ENCODE measurements around the gene RXRA. TPM values are rescaled to one million over a fixed set of nuclear protein-coding genes. Genes with fewer than 3 reads are reported as not detected.

RXRA gene
- total RNA-seq, 6 experiments from 2014 or later, result 105 to 165 (median 131) TPM

DNA sequence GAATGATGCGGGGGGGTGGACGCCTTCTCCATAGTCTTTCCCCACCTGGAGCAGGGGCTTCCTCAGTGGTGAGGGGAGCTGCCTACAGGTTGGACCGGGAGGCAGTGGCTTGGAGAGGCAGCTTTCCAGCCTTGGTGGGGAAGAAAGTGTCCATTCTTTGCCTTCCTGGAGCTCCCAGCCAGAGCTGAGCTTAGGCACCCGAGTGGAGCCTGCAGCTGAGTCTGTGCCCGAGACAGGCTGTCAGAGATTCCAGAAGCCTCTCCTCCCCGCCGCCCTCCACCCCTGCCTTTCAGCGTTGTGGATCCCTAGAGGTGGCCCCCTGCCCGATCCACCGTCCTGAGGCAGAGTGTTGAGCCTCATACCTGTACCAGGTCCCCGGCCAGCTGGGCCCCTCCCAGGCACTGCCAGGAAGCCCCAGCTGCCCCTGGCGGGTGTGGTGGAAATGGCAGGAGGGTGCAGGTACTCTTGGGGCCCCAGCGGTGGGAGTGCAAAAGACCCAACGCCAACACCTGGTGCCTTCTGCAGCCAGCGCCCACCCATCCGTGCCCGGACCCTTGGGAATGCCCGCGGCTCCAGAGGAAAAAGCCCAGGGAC, 112.0 kb downstream of the RXRA start:
- Histone ChIP-seq H3K36me3 (peaks cover 0 to 28% (median 10%) of the 10 kb centered on the region in 4 donors), H3K27ac (peak overlapping the region in 2 of 3 donors; percentile 73 to 93), H3K4me1 (peaks cover 0 to 82% (median 32%) of the 10 kb centered on the region in 4 donors), H3K9me3 (no peaks in the 10 kb centered on the region), H3K4me3 (no peak overlapping the region), H3K27me3 (no peaks in the 10 kb centered on the region)
- ATAC-seq (no peak), DNase-seq (peak in 1 of 3 donors; percentile 68)
- peak in 3 of 4 donors; percentile 18 to 33 (median 22) for TF ChIP-seq CTCF (IDR thresholded peaks at IDR 0.05)
- no peak for TF ChIP-seq POLR2A (IDR thresholded peaks at IDR 0.05)
- 38% methylated on average over 4 of the region's 19 CpGs for whole genome bisulfite sequencing (ENCODE audit: insufficient coverage, low coverage, low lambda C conversion rate, missing lambda C conversion rate)
- intact Hi-C loops (cut with DNase I), result loop anchor here in 1 of 2 donors (10.0 kb wide), 2 partner anchors 53 to 93 kb away; no protein-coding TSS in a partner anchor

- H3K9me3 ChIP-seq, result no peaks in the 10 kb centered on the region
- peak; percentile 65 to 86 (median 83) for DNase-seq
- H3K4me1 ChIP-seq, result peaks cover 0 to 79% (median 31%) of the 10 kb centered on the region in 4 donors
- peak overlapping the region in 2 of 3 donors; percentile 59 to 73 for H3K27ac ChIP-seq
- intact Hi-C loops (cut with DNase I), result loop anchor here in 1 of 2 donors (10.0 kb wide), 2 partner anchors 55 to 95 kb away; no protein-coding TSS in a partner anchor
- no peak overlapping the region for H3K4me3 ChIP-seq
- peaks cover 0 to 21% (median 6%) of the 10 kb centered on the region in 4 donors for H3K36me3 ChIP-seq
- ATAC-seq, result peak; percentile 4 to 33 (median 12)
- no peaks in the 10 kb centered on the region for H3K27me3 ChIP-seq
- TF ChIP-seq CTCF (IDR thresholded peaks at IDR 0.05) (peak in 1 of 4 donors; percentile 9), POLR2A (IDR thresholded peaks at IDR 0.05) (no peak)
- 0% methylated on average over 1 of the region's 23 CpGs for WGBS (ENCODE audit: insufficient coverage, low coverage, low lambda C conversion rate, missing lambda C conversion rate)
Observed at GRCh38 chr9:134439368-134439784, 113.1 kb downstream of the RXRA start.

- H3K27me3 ChIP-seq, result no peaks in the 10 kb centered on the region
- WGBS (ENCODE audit: insufficient coverage, low coverage, low lambda C conversion rate, missing lambda C conversion rate), result no CpG with 5 or more reads among the region's 16 CpGs
- peaks cover 0 to 15% (median 6%) of the 10 kb centered on the region in 4 donors for H3K36me3 ChIP-seq
- DNase-seq, result no peak
- no peaks in the 10 kb centered on the region for H3K9me3 ChIP-seq
- H3K27ac ChIP-seq, result peak overlapping the region in 2 of 3 donors; percentile 33 to 50
- no peak overlapping the region for H3K4me3 ChIP-seq
- ATAC-seq, result peak in 3 of 4 donors; percentile 0 to 1 (median 1)
- peaks cover 0 to 67% (median 20%) of the 10 kb centered on the region in 4 donors for H3K4me1 ChIP-seq
- intact Hi-C loops (cut with DNase I), result loop anchor here (5.0 kb wide), 2 partner anchors 268 to 273 kb away; no protein-coding TSS in a partner anchor
- TF ChIP-seq POLR2A (IDR thresholded peaks at IDR 0.05), result no peak
- TF ChIP-seq CTCF (IDR thresholded peaks at IDR 0.05), result no peak
Observed at GRCh38 chr9:134440636-134441226, 114.5 kb downstream of the RXRA start.

- intact Hi-C loops (cut with DNase I), result loop anchor here (5.0 kb wide), 2 partner anchors 269 to 274 kb away; no protein-coding TSS in a partner anchor
- no peak for TF ChIP-seq CTCF (IDR thresholded peaks at IDR 0.05)
- peak; percentile 15 for TF ChIP-seq POLR2A (IDR thresholded peaks at IDR 0.05)
Observed at GRCh38 chr9:134441227-134442084, 115.2 kb downstream of the RXRA start.

More at GRCh38 chr9:134441227-134442084, 115.2 kb downstream of the RXRA start:
- Histone ChIP-seq H3K27me3 (no peaks in the 10 kb centered on the region), H3K27ac (peak overlapping the region in 2 of 3 donors; percentile 33 to 50), H3K36me3 (peaks cover 0 to 8% (median 3%) of the 10 kb centered on the region in 4 donors), H3K4me1 (peaks cover 0 to 60% (median 16%) of the 10 kb centered on the region in 4 donors), H3K4me3 (no peak overlapping the region), H3K9me3 (no peaks in the 10 kb centered on the region)
- DNase-seq (no peak), ATAC-seq (peak in 3 of 4 donors; percentile 1 to 28 (median 3))
- 56% methylated on average over 14 of the region's 26 CpGs for WGBS (ENCODE audit: insufficient coverage, low coverage, low lambda C conversion rate, missing lambda C conversion rate)
